Stimulated activated CD8-positive, alpha-beta memory T cell treated with anti-CD3 and anti-CD28 coated beads, Interleukin-4, amount 100 ng/mL, for 4 hours (primary cell): ENCODE data around the gene TMEM147.
A peak's percentile ranks its signal among the peaks of the same experiment; 100 is the strongest.

Source experiments
- DNase-seq, 2 donors: peaks; one replicate each; pipeline ENCODE4 v3.0.0-alpha.2; 2020; ENCODE audit warnings: low read depth in 2 of 2, low spot score in 1 of 2

TMEM147 gene

GRCh38 chr19:35545855-35546381 is 492 bp downstream of the TMEM147 start:
- peak; percentile 27 to 34 for DNase-seq

- DNase-seq, result no peak
Observed at GRCh38 chr19:35546532-35546931, 1.1 kb downstream of the TMEM147 start.

- no peak for DNase-seq
Observed at GRCh38 chr19:35549174-35549788, 3.9 kb downstream of the TMEM147 start.

GRCh38 chr19:35549879-35550523 is 4.6 kb downstream of the TMEM147 start:
- DNase-seq, result no peak

- no peak for DNase-seq
Observed at GRCh38 chr19:35551091-35551810, 5.8 kb downstream of the TMEM147 start.

- no peak for DNase-seq
Observed at GRCh38 chr19:35552534-35553384, 7.3 kb downstream of the TMEM147 start.

GRCh38 chr19:35553385-35554000 is 8.1 kb downstream of the TMEM147 start:
- no peak for DNase-seq

- DNase-seq, result no peak
Observed at GRCh38 chr19:35554076-35554475, 8.7 kb downstream of the TMEM147 start.

GRCh38 chr19:35555301-35556005 is 10.0 kb downstream of the TMEM147 start:
- no peak for DNase-seq

GRCh38 chr19:35556025-35556590 is 10.7 kb downstream of the TMEM147 start:
- no peak for DNase-seq

- no peak for DNase-seq
Observed at GRCh38 chr19:35556846-35557538, 11.6 kb downstream of the TMEM147 start.

GRCh38 chr19:35557539-35558399 is 12.3 kb downstream of the TMEM147 start:
- no peak for DNase-seq

GRCh38 chr19:35558400-35559280 is 13.2 kb downstream of the TMEM147 start:
- no peak for DNase-seq

GRCh38 chr19:35559281-35559659 is 13.8 kb downstream of the TMEM147 start:
- DNase-seq, result no peak

GRCh38 chr19:35559781-35560180 is 14.4 kb downstream of the TMEM147 start:
- DNase-seq, result no peak

- no peak for DNase-seq
Observed at GRCh38 chr19:35560271-35560670, 14.8 kb downstream of the TMEM147 start.

GRCh38 chr19:35560677-35561076 is 15.3 kb downstream of the TMEM147 start:
- no peak for DNase-seq
